Measurements from ENCODE around the gene EPHA6. TPM values are rescaled to one million over a fixed set of nuclear protein-coding genes. Genes with fewer than 3 reads are reported as not detected.

Gene EPHA6
- total and polyA plus RNA-seq, 10 of the 15 experiments (the other 5 are each of a cell fraction or from before 2014, with no cell fraction given): not detected

- FAIRE-seq (no peak), DNase-seq (ENCODE audit: low read depth, low spot score) (no peak), ATAC-seq (no peak)
- H3K9ac ChIP-seq (ENCODE audit: control insufficient read depth, insufficient read depth, low read length): no peak overlapping the region
- H3K36me3 ChIP-seq (ENCODE audit: control insufficient read depth in 2 of 2, insufficient read depth in 2 of 2, low read length in 1 of 2): no peaks in the 10 kb centered on the region
- POLR2A ChIA-PET: no interaction called here
- SMC1A ChIA-PET (ENCODE audit: uncharacterized antibody, unreplicated experiment): interaction anchor here (0.7 kb wide), 1 partner anchor 12 kb away, joined by 3 read pairs; no protein-coding TSS in a partner anchor
- 26% methylated on average over 2 of the region's 2 CpGs for WGBS (ENCODE audit: insufficient coverage, insufficient replicate concordance, low lambda C conversion rate, missing lambda C conversion rate)
- H2AFZ ChIP-seq (ENCODE audit: control insufficient read depth, low read depth, low read length): no peak overlapping the region
- TF ChIP-seq MTA2 (IDR thresholded peaks at IDR 0.05; ENCODE audit: low read depth) (no peak), PML (IDR thresholded peaks at IDR 0.05; ENCODE audit: low read length) (no peak), HDGF (IDR thresholded peaks at IDR 0.05) (no peak)
- CTCF ChIA-PET: no interaction called here
- in situ Hi-C loops (cut with MboI) (no loop called here), intact Hi-C loops (cut with micrococcal nuclease; ENCODE audit: unreplicated experiment) (no loop called here)
- H3K4me3 ChIP-seq: no peak overlapping the region
- H3K9me3 ChIP-seq (replicated peaks; ENCODE audit: control insufficient read depth, insufficient read depth, low read length): no peaks in the 10 kb centered on the region
- no peaks in the 10 kb centered on the region for H3K4me1 ChIP-seq (ENCODE audit: control insufficient read depth, insufficient read depth, low read length)
- no peaks in the 10 kb centered on the region for H3K27me3 ChIP-seq (replicated peaks in 1 of 2; ENCODE audit: control insufficient read depth in 2 of 2, insufficient read depth in 2 of 2, low read length in 1 of 2)
- no peak overlapping the region for H3K27ac ChIP-seq (ENCODE audit: control insufficient read depth, insufficient read depth)
- no peak overlapping the region for H3K4me2 ChIP-seq (ENCODE audit: control insufficient read depth, insufficient read depth)
- H4K20me1 ChIP-seq (ENCODE audit: control insufficient read depth, insufficient read depth): no peaks in the 10 kb centered on the region
- BruUV-seq (replicated peaks): no TSS peak
- H3K79me2 ChIP-seq (ENCODE audit: control insufficient read depth, insufficient read depth, low read length): no peaks in the 10 kb centered on the region
- RAD21 ChIA-PET (ENCODE audit: unreplicated experiment): no interaction called here
Measured at GRCh38 chr3:97705764-97706163, 891.4 kb downstream of the EPHA6 start.

DNA sequence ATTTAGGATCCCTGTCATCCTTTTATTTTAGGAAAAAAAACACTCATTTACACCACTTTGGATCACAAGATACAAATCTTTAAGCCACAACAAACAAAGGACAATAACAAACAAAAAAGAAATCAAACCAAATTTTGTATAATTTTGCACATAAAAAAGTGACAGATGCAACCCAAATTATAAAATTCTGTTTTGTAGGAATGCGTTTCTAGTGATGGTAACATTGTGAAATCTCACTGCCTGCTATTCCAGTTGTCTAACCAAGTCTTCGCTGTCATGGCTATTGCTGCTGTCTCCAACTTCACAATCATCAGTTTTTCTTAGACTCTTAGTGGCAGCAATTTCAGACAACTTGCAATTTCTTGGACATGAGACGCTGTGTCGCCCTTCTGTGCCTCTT is 891.8 kb downstream of the EPHA6 start:
- H4K20me1 ChIP-seq (ENCODE audit: control insufficient read depth, insufficient read depth): no peaks in the 10 kb centered on the region
- H3K79me2 ChIP-seq (ENCODE audit: control insufficient read depth, insufficient read depth, low read length): no peaks in the 10 kb centered on the region
- intact Hi-C loops (cut with micrococcal nuclease; ENCODE audit: unreplicated experiment) (no loop called here), in situ Hi-C loops (cut with MboI) (no loop called here)
- POLR2A ChIA-PET: no interaction called here
- H3K4me2 ChIP-seq (ENCODE audit: control insufficient read depth, insufficient read depth): no peak overlapping the region
- FAIRE-seq: no peak
- H3K27ac ChIP-seq (ENCODE audit: control insufficient read depth, insufficient read depth): no peak overlapping the region
- no peak overlapping the region for H3K4me3 ChIP-seq
- H3K36me3 ChIP-seq (ENCODE audit: control insufficient read depth in 2 of 2, insufficient read depth in 2 of 2, low read length in 1 of 2): no peaks in the 10 kb centered on the region
- CTCF ChIA-PET: no interaction called here
- SMC1A ChIA-PET (ENCODE audit: uncharacterized antibody, unreplicated experiment): interaction anchor here (0.7 kb wide), 1 partner anchor 12 kb away, joined by 3 read pairs; no protein-coding TSS in a partner anchor
- 24% methylated on average over 4 of the region's 4 CpGs for WGBS (ENCODE audit: insufficient coverage, insufficient replicate concordance, low lambda C conversion rate, missing lambda C conversion rate)
- no peaks in the 10 kb centered on the region for H3K9me3 ChIP-seq (replicated peaks; ENCODE audit: control insufficient read depth, insufficient read depth, low read length)
- no peaks in the 10 kb centered on the region for H3K4me1 ChIP-seq (ENCODE audit: control insufficient read depth, insufficient read depth, low read length)
- no TSS peak for BruUV-seq (replicated peaks)
- RAD21 ChIA-PET (ENCODE audit: unreplicated experiment): interaction anchor here (0.6 kb wide), 1 partner anchor 13 kb away, joined by 3 read pairs; no protein-coding TSS in a partner anchor
- no peak for DNase-seq (ENCODE audit: low read depth, low spot score)
- no peak overlapping the region for H2AFZ ChIP-seq (ENCODE audit: control insufficient read depth, low read depth, low read length)
- no peak for ATAC-seq
- no peaks in the 10 kb centered on the region for H3K27me3 ChIP-seq (replicated peaks in 1 of 2; ENCODE audit: control insufficient read depth in 2 of 2, insufficient read depth in 2 of 2, low read length in 1 of 2)
- no peak overlapping the region for H3K9ac ChIP-seq (ENCODE audit: control insufficient read depth, insufficient read depth, low read length)
- TF ChIP-seq, protein P1, sequence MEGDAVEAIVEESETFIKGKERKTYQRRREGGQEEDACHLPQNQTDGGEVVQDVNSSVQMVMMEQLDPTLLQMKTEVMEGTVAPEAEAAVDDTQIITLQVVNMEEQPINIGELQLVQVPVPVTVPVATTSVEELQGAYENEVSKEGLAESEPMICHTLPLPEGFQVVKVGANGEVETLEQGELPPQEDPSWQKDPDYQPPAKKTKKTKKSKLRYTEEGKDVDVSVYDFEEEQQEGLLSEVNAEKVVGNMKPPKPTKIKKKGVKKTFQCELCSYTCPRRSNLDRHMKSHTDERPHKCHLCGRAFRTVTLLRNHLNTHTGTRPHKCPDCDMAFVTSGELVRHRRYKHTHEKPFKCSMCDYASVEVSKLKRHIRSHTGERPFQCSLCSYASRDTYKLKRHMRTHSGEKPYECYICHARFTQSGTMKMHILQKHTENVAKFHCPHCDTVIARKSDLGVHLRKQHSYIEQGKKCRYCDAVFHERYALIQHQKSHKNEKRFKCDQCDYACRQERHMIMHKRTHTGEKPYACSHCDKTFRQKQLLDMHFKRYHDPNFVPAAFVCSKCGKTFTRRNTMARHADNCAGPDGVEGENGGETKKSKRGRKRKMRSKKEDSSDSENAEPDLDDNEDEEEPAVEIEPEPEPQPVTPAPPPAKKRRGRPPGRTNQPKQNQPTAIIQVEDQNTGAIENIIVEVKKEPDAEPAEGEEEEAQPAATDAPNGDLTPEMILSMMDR (IDR thresholded peaks at IDR 0.05 in 2 of 3, conservative IDR thresholded peaks at IDR 0.05 in 1 of 3; ENCODE audit: control insufficient read depth in 2 of 3, extremely low read depth in 1 of 3, insufficient read depth in 1 of 3, low read depth in 3 of 3, low read length in 3 of 3): no peak
- no peak for TF ChIP-seq RELA (IDR thresholded peaks at IDR 0.05; ENCODE audit: borderline replicate concordance, partially characterized antibody)
- TF ChIP-seq MAX (IDR thresholded peaks at IDR 0.05; ENCODE audit: low read depth, low read length): no peak
- no peak for TF ChIP-seq NR2C2 (IDR thresholded peaks at IDR 0.05; ENCODE audit: borderline replicate concordance, control insufficient read depth, insufficient read length, low read depth)
- no peak for TF ChIP-seq KAT2A (conservative IDR thresholded peaks at IDR 0.05; ENCODE audit: control insufficient read depth, low read depth, low read length)
- no peak for TF ChIP-seq NFYB (IDR thresholded peaks at IDR 0.05; ENCODE audit: insufficient read depth, low read depth, low read length)
- TF ChIP-seq STAT1 (conservative IDR thresholded peaks at IDR 0.05): no peak
- no peak for TF ChIP-seq REST (IDR thresholded peaks at IDR 0.05; ENCODE audit: low read depth, low read length)
- TF ChIP-seq CBX3 (IDR thresholded peaks at IDR 0.05; ENCODE audit: borderline replicate concordance, low read depth): no peak
- no peak for TF ChIP-seq GABPA (IDR thresholded peaks at IDR 0.05; ENCODE audit: low read depth)

All from GM12878 (cell line).